COLO668 (cell line): ENCODE measurements around the gene PNPLA5.

Experiments
- DNase-seq: peaks from one replicate; lab custom pipeline; 2025; ENCODE audit not compliant: unreplicated experiment; lab: John Stamatoyannopoulos, UW

PNPLA5 gene

DNA sequence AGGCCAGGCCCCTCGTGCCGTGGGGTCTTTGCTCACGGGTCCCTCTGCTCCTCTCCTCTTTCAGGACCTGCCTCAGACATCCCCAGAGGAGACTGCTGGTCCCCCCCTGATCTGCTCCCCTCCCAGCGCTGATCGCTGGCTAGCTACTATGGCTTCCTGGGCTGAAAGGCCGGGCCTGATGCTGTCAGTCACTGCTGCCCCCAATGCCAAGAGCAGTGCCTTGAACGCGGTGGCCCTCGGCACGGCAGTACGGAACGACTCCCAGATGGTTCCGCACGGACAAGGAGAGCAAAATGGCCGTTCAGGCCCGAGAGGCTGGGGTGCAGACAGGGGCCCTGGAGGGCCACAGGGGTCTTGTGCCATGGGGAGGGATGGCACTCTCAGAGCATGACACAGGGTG is 51.0 kb downstream of the PNPLA5 start:
- DNase-seq: no peak

- no peak for DNase-seq
These were observed 51.4 kb downstream of the PNPLA5 start for GRCh38 chr22:43840431-43840830.

GRCh38 chr22:43839781-43840180 is 52.0 kb downstream of the PNPLA5 start:
- DNase-seq: no peak

- DNase-seq: no peak
These were observed 53.1 kb downstream of the PNPLA5 start for GRCh38 chr22:43838571-43839307.

DNA sequence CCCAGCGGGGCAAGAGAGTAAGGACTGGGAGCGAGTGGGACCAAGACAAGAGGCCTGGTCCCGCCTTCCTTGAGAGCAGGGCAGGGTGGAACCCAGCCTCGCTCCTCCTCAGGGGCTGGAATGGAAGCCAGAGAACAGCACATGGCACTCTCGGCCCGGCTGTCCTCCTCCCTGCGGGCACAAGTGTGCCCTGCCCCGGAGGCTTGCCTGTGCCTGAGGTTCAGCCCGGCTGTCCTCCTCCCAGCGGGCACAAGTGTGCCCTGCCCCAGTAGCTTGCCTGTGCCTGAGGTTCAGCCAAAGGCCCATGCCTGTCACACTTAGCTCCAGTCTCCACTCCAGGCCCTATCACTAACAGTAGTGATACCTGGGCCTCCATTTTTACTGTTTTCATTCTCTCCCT is 53.7 kb downstream of the PNPLA5 start:
- no peak for DNase-seq

DNA sequence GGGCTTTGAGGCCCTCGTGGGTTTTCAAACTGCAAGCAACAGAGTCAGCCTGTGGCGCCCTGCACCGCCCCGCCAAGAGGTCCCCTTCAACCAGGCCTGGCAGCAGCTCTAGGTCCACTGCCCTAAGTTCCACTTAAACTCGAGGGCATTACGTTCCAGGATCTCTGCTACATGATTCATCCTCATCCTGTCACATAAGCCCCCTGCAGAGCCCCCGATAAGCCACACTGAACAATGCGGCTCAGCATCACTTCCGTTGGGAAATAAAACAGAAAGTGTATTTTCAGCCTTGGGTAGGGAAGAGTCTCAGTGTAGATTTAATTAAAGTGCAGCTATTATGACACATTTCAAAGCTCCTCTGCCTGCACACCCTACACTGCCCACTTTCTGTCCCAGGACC is 54.1 kb downstream of the PNPLA5 start:
- DNase-seq: no peak

- no peak for DNase-seq
These were observed 56.1 kb downstream of the PNPLA5 start for GRCh38 chr22:43835736-43836135.

GRCh38 chr22:43835166-43835565 is 56.6 kb downstream of the PNPLA5 start:
- DNase-seq: no peak

DNA sequence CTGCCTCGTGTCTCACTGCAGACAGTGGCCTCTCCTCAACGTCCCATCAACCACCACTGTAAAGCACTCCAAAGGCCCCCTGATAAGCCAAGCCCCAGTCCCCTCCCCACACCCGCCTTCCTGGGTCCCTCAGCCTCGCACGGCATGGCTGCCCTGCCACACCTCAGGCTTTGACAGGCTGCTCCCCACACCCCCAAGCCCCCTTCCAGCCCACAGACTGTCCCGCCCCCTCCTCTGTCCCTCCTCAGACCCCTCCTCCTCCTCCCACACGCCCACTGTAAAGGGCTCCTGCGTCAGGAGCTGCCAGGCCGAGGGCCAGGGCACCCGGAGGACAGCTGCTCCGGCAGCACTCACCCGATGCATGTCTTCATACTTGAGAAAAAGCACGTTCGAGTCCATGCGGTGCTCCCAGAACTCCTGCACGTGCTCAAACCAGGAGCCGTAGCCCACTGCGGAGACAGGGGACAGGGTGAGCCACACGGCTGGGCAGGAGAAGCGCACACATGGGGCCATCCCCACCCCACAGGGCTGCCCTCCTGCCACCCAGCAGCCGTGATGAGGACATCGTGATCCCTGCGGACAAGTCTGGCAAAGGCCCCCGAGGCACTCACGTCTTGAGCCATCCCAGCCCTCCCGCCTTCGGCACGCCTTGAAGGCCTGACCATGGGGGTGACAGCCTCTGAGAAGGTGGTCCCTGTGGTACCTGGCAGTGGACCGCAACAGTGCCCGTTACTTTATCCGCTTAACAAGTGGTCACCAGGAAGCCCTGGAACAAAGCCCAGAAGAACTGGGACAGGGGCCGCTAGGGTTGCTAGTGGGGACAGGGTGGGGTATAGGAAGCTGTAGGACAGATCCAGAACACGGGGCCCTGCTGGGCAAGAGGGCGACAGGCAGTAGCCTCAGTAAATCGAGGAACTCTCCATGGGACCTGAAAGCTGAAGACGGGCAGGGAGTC is 58.2 kb downstream of the PNPLA5 start:
- DNase-seq: no peak

GRCh38 chr22:43832393-43833265 is 59.2 kb downstream of the PNPLA5 start:
- no peak for DNase-seq

- no peak for DNase-seq
These were observed 60.0 kb downstream of the PNPLA5 start for GRCh38 chr22:43831561-43832392.

DNA sequence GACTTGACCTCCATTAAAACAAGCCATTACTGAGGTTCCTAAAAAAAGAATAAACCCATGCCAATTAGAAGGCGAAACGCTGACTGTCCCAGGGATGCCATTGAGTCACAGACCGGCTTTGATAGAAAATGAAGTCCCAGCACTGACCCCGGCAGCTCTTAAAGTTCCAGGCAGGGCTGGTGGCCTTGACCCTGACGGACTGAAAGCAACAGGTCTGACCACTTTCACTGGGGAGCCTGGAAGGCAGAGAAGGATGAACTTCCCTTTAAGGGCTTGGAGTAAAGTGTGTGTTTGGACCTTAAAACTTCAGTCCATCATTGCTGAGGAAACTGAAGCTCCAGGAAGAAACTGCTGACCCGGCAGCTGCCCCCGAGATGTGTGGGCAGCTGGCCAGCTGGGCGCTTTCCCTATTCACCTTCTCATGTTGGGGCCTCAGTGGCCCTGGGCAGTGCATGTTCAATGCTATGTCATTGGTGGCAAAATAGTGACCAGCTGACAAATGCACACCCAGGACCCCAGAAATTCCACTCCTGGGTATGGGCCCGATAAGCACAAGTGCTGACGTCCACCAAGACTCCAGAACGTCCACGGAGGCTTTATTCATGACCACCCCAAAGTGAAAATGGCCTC is 60.8 kb downstream of the PNPLA5 start:
- DNase-seq: no peak

- DNase-seq: no peak
These were observed 61.6 kb downstream of the PNPLA5 start for GRCh38 chr22:43829904-43830851.
